Gastroesophageal sphincter (tissue), 3 donors: ENCODE data around the gene BTBD9.

ENCODE experiments used
- CTCF ChIP-seq, 4 experiments: fragments of 200-600 bp in 2 of 4; fragments of 450-650 bp in 2 of 4; sonication (generic) in 1 of 4; IDR thresholded peaks; one replicate each; pipeline ENCODE4 v1.5.1; 2017 to 2019; ENCODE audit warnings: antibody characterized with exemption in 4 of 4, mild to moderate bottlenecking in 2 of 4, moderate library complexity in 2 of 4
- POLR2A ChIP-seq, 2 donors: fragments of 450-650 bp; IDR thresholded peaks; one replicate each; pipeline ENCODE4 v1.6.1; 2017; ENCODE audit warnings: antibody characterized with exemption in 2 of 2, mild to moderate bottlenecking in 2 of 2, moderate library complexity in 1 of 2
- POLR2AphosphoS5 ChIP-seq: sonication (generic); formaldehyde crosslinking; IDR thresholded peaks from one replicate; pipeline ENCODE4 v1.6.1; 2017; ENCODE audit warnings: antibody characterized with exemption

DNA sequence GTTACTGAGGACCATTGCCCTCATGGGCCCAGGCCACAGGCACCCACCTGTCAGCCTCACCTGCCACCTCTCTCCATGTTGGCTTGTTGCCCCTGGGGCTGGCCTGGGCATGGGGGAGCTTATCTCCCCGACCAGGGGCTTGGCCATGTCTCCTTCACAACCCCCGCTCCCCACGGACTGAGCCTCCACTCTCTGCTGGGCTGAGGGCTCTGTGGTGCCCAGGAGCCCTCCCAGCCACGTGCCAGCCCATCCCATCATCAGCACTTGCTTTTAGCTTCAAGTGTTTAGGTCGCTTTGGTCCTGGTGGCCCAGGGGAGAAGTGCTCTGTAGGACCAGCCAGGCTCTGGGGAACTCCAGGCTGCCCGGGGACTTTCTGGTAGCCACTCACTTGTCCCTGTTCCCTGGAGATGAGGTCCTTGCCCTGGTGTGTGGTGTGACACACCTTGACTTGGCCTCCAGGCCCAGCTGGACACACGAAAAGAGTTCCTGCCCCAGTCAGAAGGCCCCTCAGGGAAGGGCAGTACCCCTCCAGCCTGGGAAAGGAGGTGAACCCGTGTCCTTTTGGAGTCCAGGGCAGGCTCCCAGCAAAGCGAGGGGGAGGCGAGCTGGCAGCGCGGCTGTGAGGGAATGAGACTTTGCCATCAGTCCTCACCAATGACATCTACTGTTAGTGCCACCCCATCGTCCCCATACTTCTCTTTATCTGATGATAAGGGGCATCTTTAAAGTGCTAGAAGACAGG lies 467.6 kb downstream of the BTBD9 start:
- TF ChIP-seq CTCF (IDR thresholded peaks at IDR 0.05) (no peak), POLR2A (IDR thresholded peaks at IDR 0.05) (no peak), POLR2AphosphoS5 (no peak)
